HT1080 (cell line): ENCODE data around the gene MSI2. TPM values are rescaled to one million over a fixed set of nuclear protein-coding genes. Genes with fewer than 3 reads are reported as not detected.

Experiments used
- DNase-seq: peaks from one replicate; pipeline ENCODE4 v3.0.0-alpha.2; 2015; ENCODE audit warnings: low read depth
- total RNA-seq: library from RNA; depleted of rRNA; stranded (reverse); fragments of >200 nt; shearing (Covaris generic); gene quantifications from 2 replicates; pipeline ENCODE4 v1.2.3, GENCODE V29; 2014

The MSI2 gene
- total RNA-seq, 1 experiment from 2014 or later: 33.0 TPM

DNA sequence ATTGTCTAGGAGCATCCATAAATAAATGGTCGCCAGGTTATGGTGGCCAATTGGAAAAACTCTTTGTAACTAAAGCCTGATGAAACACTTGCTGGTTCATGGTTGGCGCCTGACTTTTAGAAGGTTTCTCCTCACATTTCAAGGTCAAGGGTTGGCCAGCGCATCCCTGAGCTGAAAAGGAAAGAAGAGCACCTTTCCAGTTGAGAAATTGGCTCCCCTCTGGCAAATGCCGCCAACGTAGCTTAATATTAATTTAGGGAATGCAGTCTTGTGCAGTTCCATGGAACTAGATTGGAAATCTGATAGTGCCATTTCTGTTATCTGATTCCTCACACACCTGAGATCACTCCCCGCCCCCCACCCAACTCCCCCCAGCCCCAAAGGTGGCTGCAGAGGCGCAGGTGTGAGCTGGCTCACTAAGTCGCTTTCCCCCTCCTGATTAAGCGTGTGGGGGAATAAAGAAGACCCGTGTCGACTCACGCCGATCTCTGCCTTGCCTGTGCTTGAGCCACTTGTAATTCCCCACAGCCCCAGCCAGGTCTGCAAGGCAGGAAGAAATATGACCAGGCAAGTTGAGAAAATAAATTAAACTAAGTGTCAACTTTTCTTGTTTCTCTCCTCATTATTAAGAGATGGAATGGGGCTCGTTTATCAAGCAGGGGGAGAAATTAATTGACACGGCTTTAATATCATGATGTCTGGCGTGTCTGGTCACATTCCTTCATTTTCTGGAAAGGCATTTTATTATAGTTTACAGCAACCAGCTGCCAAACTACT is 331.1 kb downstream of the MSI2 start:
- DNase-seq: no peak

DNA sequence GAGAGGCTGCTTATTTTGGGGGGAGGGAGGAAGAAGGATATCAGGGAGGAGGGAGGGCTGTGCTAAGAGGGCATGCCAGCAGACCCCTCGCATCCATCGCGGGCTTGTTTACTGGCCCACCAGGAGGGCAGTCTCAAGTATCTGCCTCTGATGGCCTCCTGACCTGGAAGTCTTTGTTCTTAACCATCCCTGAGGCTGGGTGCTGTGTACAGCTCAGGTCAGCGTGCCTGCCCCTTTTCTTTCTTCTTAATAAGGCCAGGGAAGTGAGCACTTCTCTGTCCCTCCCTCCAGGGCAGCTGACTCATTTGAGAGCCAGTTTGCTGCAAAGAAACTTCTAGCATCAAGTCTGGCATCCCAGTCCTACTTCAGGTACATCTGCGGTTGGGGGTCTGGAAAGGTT is 331.8 kb downstream of the MSI2 start:
- no peak for DNase-seq

- no peak for DNase-seq
Measured at GRCh38 chr17:57589151-57590034, 333.1 kb downstream of the MSI2 start.

DNA sequence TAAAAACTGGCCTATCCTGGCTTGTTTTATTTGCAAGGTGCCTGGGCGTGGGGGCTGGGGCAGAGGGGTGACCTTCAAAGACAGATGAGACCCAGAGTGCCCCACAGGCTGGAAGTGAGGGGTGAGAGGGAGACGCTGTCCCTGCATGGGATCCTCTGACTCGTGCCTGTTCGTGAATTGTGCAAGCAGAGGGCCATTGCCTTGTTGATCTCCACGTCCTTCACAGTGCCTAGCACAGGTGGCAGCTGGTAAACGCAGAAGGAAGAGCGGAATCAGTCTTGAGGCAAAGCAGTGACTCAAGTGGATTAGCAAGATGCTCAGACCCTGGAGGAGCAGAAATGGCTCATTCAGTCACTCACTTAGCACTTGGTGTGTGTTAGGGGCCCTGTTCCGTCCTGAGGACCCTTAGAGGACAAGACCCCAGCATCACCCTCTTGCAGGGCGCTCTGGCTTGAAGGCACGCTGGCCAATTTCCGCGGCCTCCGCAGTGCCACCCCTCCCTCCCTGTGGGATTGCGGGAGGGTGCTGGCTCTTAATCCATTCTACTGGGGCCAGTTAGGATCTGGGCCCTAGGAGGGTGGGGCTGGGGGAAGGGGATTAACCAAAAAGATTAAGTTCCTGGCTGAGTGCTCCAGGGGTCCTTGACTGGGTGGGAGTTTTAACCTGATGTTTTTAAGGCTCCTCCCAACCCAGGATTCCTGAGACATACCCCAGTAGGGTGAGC is 337.6 kb downstream of the MSI2 start:
- DNase-seq: no peak

GRCh38 chr17:57594767-57595166 is 338.4 kb downstream of the MSI2 start:
- DNase-seq: no peak

GRCh38 chr17:57595426-57595825 is 339.1 kb downstream of the MSI2 start:
- no peak for DNase-seq

GRCh38 chr17:57595947-57596695 is 339.8 kb downstream of the MSI2 start:
- DNase-seq: no peak

DNA sequence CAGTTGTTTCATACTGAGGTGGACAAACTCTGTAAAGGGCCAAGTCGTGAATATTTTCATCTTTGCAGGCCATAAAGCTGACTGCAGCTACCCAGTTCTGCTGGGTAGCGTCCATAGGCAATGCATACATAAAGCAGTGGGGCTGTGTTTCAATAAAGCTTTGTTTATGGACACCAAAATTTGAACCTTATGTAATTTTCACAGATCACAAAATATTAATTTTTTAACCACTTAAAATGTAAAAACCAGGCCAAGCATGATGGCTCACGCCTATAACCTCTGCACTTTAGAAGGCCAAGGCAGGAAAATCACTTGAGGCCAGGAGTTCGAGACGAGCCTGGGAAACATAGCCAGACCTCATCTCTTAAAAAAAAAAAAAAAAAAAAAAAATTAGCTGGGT is 340.8 kb downstream of the MSI2 start:
- DNase-seq: no peak

DNA sequence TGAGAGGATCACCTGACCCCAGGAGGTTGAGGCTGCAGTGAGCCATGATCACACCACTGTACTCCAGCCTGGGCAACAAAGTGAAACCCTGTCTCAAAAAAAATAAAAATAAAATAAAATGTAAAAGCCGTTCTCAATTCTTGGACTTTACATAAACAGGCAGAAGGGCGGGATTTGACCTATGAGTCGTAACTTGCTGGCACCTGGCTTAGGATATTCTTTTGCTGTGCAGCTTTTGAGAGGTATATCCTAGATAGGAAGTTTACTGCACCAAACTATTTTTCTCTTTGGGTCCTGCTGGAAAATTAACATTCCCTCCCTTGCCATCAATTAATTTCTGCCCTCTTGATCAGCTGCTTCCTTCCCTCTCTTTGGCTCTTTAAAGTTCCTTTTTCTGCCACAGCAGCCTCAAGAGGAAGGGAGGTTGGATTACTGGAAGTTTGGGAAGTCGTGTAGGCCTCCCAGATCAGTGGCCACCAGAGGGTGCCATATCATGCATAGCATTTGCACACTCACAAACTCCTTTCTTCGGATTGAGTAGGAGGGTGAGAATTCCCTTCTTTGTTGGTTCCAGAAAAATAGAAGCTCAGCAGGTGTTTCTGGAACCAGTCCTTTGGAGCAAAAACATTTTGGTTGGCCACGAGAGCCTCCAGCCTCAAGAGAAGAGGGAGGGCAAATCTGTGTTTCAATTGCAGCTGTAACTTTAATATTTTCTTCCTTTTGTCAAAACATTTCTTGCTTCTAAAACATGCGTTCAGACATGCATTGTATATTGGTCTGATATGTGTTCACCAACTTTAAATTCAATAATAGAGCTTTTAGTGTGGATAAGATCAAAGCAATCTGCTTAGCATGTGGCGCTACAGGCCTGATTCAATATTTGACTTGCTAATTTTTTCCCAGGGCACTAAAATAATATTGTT is 341.5 kb downstream of the MSI2 start:
- DNase-seq: peak; percentile 72

DNA sequence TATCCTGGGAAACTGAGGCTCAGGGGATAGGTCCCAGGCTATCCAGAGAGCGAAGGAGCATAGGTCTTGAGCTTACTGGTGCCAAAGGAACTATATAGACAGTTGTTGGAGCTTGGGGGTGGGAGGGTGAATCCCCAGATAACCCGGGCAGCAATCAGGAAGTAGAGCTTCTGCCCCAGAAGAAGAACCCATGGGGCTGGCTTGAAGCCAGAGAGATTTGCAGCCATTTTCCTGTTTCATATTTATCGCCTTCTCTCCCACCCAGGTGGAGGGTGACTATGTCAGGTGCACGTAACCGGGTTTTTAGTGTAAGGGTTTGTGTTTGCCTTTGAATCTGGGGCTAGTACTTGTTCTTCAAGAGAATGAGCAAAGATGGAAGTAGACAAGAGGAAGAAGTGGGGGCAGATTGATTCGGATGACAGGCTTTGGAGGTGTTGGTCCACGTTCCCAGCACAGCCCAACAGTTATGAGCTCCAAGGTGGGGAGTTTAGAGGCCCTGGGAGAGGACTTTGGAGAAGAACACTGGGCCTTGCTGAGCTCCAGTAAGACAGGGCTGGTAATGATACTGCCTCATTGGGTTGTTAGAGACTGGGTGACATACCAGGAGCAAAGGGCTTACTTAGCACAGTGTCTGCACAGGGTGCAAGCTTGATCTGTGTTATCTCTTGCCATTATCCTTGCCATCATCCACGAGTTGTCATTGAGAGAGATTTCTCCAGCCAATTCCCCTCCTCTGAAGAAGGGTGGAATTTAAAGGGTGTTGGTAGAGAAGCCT is 343.1 kb downstream of the MSI2 start:
- no peak for DNase-seq

GRCh38 chr17:57600074-57600473 is 343.8 kb downstream of the MSI2 start:
- DNase-seq: peak; percentile 18

GRCh38 chr17:57601143-57601735 is 344.9 kb downstream of the MSI2 start:
- DNase-seq: no peak

DNA sequence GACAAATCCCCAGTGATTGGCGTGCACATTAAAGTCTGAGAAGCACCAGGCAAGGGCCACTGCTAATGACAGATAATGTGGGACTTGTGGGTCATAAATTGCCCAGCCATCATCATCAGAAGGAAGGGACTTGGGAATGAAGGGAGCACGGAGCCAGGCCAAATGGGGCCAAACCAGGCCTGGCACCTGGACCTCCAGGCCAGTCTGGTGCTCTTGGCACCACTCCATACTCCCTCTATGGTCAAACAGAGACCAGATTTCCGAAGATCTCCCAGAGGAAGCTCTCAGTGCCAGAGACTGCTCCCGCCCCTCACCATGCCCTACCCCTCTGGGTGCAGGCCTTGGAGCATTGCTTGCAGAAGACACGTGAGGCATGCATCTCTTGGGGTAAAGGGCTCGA is 346.6 kb downstream of the MSI2 start:
- no peak for DNase-seq

GRCh38 chr17:57603546-57603945 is 347.2 kb downstream of the MSI2 start:
- DNase-seq: no peak

DNA sequence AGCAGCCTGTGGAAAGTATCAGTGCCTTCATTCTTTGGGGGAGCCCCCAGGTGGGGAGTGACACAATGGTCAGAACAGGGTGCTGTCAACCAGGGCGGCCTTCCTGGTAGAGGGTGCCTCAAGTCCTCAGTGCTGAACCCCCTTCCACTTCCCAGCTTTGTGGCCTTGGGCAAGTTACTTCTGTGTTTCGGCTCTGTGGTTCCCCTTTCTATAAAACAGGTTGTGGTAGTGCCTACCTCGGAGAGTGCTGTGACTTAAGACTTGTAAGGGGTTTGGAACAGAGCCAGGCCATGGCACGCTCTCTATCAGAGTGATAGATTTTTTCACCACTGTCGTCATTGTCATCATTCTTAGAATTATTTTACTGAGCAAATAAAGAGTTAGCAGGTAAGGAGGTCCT is 347.7 kb downstream of the MSI2 start:
- DNase-seq: no peak

GRCh38 chr17:57604771-57605674 is 348.7 kb downstream of the MSI2 start:
- DNase-seq: no peak

GRCh38 chr17:57605675-57606105 is 349.4 kb downstream of the MSI2 start:
- no peak for DNase-seq
